HFF-Myc (cell line): ENCODE data around the gene UBQLN4.
"Not testable (repeated sequence)": the region's sequence is repeated elsewhere in the genome, so short reads cannot be mapped to it uniquely, and the experiment has no call there.

Source experiments
- DNase-seq: peaks from one replicate; pipeline ENCODE4 v3.0.0-alpha.2; 2011; ENCODE audit warnings: low read depth; ENCODE audit errors: extremely low read depth
- H3K4me3 ChIP-seq: replicated peaks from 2 replicates; pipeline ENCODE4 v1.5.1; 2011; ENCODE audit warnings: low read depth, mild to moderate bottlenecking, control low read depth, low read length
- CTCF ChIP-seq: IDR thresholded peaks from 2 replicates; pipeline ENCODE4 v1.5.1; 2012; ENCODE audit warnings: mild to moderate bottlenecking, low read depth, low read length, control low read depth; ENCODE audit errors: missing control alignments

The UBQLN4 gene

GRCh38 chr1:156075775-156076204, 22.2 kb upstream of the UBQLN4 start:
- no peak for TF ChIP-seq CTCF
- H3K4me3 ChIP-seq: no peak overlapping the region
- DNase-seq: no peak

- no peak for TF ChIP-seq CTCF
- no peak for DNase-seq
- H3K4me3 ChIP-seq: no peak overlapping the region
Measured at GRCh38 chr1:156075162-156075561, 21.6 kb upstream of the UBQLN4 start.

- no peak for TF ChIP-seq CTCF
- no peak for DNase-seq
- H3K4me3 ChIP-seq: no peak overlapping the region
Measured at GRCh38 chr1:156074661-156075060, 21.1 kb upstream of the UBQLN4 start.

- DNase-seq: no peak
- TF ChIP-seq CTCF: no peak
- no peak overlapping the region for H3K4me3 ChIP-seq
Measured at GRCh38 chr1:156073740-156074139, 20.1 kb upstream of the UBQLN4 start.

GRCh38 chr1:156073110-156073687, 19.6 kb upstream of the UBQLN4 start:
- no peak overlapping the region for H3K4me3 ChIP-seq
- no peak for TF ChIP-seq CTCF
- DNase-seq: no peak

GRCh38 chr1:156072251-156072650, 18.7 kb upstream of the UBQLN4 start:
- no peak for DNase-seq
- no peak overlapping the region for H3K4me3 ChIP-seq
- TF ChIP-seq CTCF: no peak

- not testable (repeated sequence) for H3K4me3 ChIP-seq, DNase-seq
Measured at GRCh38 chr1:156071332-156071816, 17.8 kb upstream of the UBQLN4 start.
